GM13976 (cell line): ENCODE results near the gene SGK2.

Experiments
- DNase-seq: peaks from one replicate; pipeline ENCODE4 v3.0.0; 2012; ENCODE audit warnings: low spot score
- in situ Hi-C: fragments of 300-500 bp; cut with MboI; formaldehyde crosslinking; loops from one replicate; pipeline ENCODE4 v1.12.0; 2022; ENCODE audit warnings: low sequenced_read_pairs, mixed read lengths, inconsistent platforms; ENCODE audit not compliant: unreplicated experiment
- TF ChIP-seq, protein P1 (sequence below): IDR thresholded peaks from 2 replicates; pipeline ENCODE4 v1.5.1; 2012; ENCODE audit warnings: borderline replicate concordance, mild to moderate bottlenecking; ENCODE audit not compliant: insufficient read depth; ENCODE audit errors: extremely low read depth, missing control alignments, control extremely low read depth

Gene SGK2

DNA sequence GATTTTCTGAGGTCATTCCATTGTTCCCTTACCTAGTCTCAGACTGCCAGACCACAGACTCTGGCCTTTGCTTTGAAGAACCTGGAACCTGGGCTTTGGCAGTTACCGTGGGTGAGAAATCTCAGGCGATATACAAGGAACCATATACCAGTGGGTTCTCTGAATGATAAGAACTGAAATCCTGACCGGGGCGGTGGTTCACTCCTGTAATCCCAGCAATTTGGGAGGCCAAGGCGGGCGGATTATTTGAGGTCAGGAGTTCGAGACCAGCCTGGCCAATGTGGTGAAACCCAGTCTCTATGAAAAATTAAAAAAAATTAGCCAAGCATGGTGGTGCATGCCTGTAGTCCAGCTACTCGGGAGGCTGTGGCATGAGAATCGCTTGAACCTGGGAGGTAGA lies 14.3 kb upstream of the SGK2 start:
- DNase-seq, result no peak
- in situ Hi-C loops, result loop anchor here (25.0 kb wide), 1 partner anchor 143 kb away; no protein-coding TSS in a partner anchor

DNA sequence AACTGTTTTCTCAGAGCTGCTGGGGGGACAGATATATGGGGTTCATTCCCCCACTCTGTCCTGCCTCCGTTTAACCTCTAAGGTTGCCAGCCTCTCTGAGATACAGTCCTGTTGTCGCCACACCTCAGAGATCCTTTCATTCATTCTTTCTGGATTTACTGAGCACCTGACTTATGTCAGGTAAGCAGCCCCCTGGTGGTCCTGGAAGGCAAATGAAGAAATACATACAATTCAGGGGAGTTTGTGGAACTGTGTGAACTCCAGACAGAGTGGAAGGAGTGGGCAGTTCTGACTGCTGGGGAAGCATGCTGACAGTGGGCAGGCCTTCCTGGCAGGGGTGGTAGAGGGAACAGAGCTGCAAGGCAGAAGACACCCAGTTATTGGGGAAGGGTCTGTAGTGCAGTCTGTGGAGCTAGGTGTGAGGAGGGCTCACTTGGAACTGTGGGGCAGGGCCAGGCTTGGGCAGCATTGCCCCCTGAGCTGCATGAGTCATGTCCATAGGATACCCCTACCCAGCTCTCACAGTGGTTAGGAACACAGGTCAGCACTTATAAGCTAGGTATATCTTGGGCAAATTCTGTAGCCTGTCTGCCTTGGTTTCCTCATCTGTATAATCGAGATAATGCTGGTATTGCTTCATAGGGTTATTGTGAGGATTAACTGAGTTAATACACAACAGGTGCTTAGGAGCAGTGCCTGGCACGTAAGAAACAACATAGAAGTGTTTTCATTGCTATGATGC lies 12.8 kb upstream of the SGK2 start:
- in situ Hi-C loops, result loop anchor here (25.0 kb wide), 1 partner anchor 141 kb away; no protein-coding TSS in a partner anchor
- DNase-seq, result no peak
- TF ChIP-seq, protein P1, sequence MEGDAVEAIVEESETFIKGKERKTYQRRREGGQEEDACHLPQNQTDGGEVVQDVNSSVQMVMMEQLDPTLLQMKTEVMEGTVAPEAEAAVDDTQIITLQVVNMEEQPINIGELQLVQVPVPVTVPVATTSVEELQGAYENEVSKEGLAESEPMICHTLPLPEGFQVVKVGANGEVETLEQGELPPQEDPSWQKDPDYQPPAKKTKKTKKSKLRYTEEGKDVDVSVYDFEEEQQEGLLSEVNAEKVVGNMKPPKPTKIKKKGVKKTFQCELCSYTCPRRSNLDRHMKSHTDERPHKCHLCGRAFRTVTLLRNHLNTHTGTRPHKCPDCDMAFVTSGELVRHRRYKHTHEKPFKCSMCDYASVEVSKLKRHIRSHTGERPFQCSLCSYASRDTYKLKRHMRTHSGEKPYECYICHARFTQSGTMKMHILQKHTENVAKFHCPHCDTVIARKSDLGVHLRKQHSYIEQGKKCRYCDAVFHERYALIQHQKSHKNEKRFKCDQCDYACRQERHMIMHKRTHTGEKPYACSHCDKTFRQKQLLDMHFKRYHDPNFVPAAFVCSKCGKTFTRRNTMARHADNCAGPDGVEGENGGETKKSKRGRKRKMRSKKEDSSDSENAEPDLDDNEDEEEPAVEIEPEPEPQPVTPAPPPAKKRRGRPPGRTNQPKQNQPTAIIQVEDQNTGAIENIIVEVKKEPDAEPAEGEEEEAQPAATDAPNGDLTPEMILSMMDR, result no peak

More for the DNA sequence above, 14.3 kb upstream of the SGK2 start:
- TF ChIP-seq, protein P1, result no peak

DNA sequence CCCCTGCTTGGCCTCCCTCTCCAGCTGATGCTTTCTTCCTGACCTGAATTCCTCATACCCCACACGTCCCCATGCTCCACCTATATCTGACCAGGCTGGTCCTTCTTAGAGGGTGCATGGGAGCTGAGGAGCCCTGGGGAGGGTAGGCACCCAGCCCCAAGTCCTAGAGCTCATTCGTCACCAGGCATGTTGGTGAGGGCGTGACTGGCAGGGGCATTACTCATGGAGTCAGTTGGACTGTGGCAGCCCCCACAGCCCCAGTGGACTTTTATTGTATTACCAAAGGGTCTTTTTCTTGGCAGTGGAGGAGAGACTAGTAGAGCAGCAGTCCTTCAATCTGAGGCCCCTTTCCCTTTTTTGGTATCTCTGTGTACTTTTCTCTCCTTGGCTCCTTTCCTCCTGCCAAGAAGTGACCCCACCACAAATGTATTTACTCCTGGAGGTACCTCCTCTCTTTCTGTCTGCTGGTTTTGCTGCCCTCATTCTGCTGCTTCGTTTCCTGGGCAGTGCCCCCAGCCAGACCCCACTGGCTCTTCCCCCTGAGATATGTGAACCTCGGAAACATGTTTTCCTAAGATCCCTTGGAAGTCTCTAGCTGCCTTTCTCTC lies 10.4 kb upstream of the SGK2 start:
- DNase-seq, result no peak
- TF ChIP-seq, protein P1, result no peak
- in situ Hi-C loops, result loop anchor here (25.0 kb wide), 1 partner anchor 139 kb away; no protein-coding TSS in a partner anchor

DNA sequence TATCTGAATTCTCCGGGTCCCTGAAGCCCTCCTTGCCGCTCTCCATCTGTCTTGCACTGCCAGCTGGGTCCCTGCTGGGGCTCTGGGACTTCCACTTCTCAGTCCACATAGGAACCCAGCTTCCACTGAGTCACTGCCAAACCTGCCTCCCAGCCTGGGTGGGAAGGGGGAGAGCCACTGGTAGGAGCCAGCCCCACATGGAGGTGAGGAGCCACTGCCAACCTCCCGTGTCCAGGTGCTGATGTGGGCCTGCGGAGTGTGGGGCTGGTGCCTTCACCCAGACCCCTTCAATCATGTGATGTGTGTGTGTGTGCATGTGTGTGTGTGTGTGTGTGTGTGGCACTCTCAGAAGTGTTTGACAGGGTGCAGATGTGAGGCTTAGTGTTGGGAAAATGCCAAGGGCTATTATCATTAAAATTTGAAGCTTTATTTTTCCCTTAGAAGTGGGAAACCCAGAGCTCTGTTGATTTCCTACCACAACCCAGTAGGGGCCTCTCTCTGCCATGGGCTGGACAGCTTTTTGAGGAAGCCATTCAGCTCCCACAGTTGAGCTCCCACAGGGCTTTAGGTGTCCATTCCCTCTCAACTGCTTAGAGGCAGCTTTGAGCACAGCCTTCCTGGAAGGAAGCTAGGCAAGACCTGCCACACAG lies 9.3 kb upstream of the SGK2 start:
- DNase-seq, result no peak
- TF ChIP-seq, protein P1, result no peak
- in situ Hi-C loops, result loop anchor here (25.0 kb wide), 1 partner anchor 138 kb away; no protein-coding TSS in a partner anchor

DNA sequence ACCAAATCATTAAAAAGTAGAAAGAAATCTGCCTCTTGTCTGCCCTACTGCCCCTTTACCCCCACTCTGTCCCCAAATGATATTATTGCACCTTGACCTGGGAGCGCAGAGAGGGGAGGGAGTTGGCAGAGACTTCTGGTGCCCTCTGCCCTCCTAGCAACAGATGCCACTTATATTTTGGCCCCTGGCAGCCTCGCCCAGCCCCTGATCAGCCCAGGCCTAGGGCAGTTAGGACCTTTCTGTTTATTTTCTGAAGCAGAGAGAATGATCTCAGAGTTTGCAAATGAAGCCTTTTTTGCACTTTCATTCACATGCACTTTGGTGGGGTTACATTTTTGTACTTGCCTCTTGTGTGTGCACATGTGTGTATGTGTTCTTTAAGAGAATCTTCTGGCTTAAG lies 8.4 kb upstream of the SGK2 start:
- DNase-seq, result no peak
- in situ Hi-C loops, result no loop called here
- TF ChIP-seq, protein P1, result no peak

DNA sequence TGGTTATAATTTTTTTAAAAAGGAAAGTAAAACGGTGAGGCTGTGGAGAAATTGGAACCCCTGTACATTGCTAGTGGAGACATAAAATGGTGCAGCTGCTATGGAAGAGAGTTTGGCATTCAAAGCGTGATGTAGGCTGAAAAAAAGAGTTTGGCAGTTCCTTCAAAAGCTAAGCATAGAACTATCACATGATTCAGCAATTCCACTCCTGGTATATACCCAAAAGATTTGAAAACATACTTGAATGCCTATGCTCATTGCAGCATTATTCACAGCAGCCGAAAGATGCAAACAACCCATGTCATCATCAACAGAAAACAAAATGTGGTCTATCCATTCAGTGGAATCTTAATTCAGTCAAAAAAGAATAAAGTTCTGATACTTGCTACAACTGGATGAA lies 4.5 kb upstream of the SGK2 start:
- TF ChIP-seq, protein P1, result no peak
- in situ Hi-C loops, result no loop called here
- no peak for DNase-seq
